ENCODE results near the gene CAMK1D. TPM values are rescaled to one million over a fixed set of nuclear protein-coding genes. Genes with fewer than 3 reads are reported as not detected.

Gene CAMK1D
- polyA plus RNA-seq, 1 donor (not counting 4 experiments of a cell fraction or from before 2014, with no cell fraction given), result 0.76 TPM

DNA sequence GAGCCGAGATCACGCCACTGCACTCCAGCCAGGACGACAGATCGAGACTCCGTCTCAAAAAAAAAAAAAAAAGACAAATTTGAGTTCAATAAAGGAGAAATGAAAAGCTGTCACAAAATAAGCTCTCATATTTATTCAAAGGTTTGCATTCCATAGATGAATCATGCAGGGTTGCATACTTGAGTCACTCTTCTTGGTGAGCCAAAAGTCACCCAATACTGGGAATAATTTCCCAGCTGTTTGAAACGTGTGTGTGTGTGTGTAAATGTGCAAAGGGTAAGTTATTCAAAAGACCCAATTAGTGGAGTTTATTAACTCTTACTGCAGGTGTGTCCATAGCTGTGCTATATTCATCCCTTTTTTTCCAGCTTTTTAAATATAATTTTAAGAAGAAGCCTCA is 354.5 kb downstream of the CAMK1D start:
- Histone ChIP-seq H3K79me2 (ENCODE audit: control insufficient read depth, insufficient read depth, low read length) (no peaks in the 10 kb centered on the region), H3K9me1 (ENCODE audit: control insufficient read depth, extremely low read depth, insufficient read depth, low read length) (no peaks in the 10 kb centered on the region), H3K9ac (ENCODE audit: control insufficient read depth, extremely low read depth, insufficient read depth, low read length) (no peak overlapping the region), H3K4me2 (ENCODE audit: control insufficient read depth, extremely low read depth, insufficient read depth, low read depth, low read length) (peak overlapping the region; percentile 59), H3K4me1 (ENCODE audit: control insufficient read depth, extremely low read depth, insufficient read depth, low read length) (peaks cover 54% of the 10 kb centered on the region), H3K27me3 (ENCODE audit: control insufficient read depth, extremely low read depth, insufficient read depth, low read length) (no peaks in the 10 kb centered on the region), H3K9me3 (ENCODE audit: control insufficient read depth, low read depth, low read length) (no peaks in the 10 kb centered on the region), H3K36me3 (ENCODE audit: control insufficient read depth in 2 of 2, extremely low read depth in 1 of 2, insufficient read depth in 2 of 2, low read length in 2 of 2) (no peaks in the 10 kb centered on the region), H2AFZ (ENCODE audit: control insufficient read depth, low read length) (no peak overlapping the region), H3K27ac (ENCODE audit: control insufficient read depth, insufficient read depth, low read length) (peak overlapping the region; percentile 81), H4K20me1 (ENCODE audit: control insufficient read depth, extremely low read depth, insufficient read depth, low read length) (no peaks in the 10 kb centered on the region), H3K4me3 (ENCODE audit: control insufficient read depth in 2 of 3, extremely low read depth in 1 of 3, insufficient read depth in 2 of 3, low read depth in 1 of 3, low read length in 3 of 3) (peak overlapping the region in 2 of 3 experiments; percentile 5 to 22)
- peak; percentile 46 for FAIRE-seq
- DNase-seq (ENCODE audit: low read depth, low spot score), result no peak
- TF ChIP-seq EZH2 (IDR thresholded peaks at IDR 0.05; ENCODE audit: low read length), result no peak
- TF ChIP-seq, protein P1, sequence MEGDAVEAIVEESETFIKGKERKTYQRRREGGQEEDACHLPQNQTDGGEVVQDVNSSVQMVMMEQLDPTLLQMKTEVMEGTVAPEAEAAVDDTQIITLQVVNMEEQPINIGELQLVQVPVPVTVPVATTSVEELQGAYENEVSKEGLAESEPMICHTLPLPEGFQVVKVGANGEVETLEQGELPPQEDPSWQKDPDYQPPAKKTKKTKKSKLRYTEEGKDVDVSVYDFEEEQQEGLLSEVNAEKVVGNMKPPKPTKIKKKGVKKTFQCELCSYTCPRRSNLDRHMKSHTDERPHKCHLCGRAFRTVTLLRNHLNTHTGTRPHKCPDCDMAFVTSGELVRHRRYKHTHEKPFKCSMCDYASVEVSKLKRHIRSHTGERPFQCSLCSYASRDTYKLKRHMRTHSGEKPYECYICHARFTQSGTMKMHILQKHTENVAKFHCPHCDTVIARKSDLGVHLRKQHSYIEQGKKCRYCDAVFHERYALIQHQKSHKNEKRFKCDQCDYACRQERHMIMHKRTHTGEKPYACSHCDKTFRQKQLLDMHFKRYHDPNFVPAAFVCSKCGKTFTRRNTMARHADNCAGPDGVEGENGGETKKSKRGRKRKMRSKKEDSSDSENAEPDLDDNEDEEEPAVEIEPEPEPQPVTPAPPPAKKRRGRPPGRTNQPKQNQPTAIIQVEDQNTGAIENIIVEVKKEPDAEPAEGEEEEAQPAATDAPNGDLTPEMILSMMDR (optimal IDR thresholded peaks at IDR 0.05 in 1 of 3, IDR thresholded peaks at IDR 0.05 in 1 of 3, conservative IDR thresholded peaks at IDR 0.05 in 1 of 3; ENCODE audit: extremely low read depth in 1 of 3, insufficient read depth in 2 of 3, low read length in 3 of 3), result no peak
- dilution Hi-C loops (cut with MboI; ENCODE audit: extremely low pct_ligation_motif_present, low sequenced_read_pairs), result no loop called here

DNA sequence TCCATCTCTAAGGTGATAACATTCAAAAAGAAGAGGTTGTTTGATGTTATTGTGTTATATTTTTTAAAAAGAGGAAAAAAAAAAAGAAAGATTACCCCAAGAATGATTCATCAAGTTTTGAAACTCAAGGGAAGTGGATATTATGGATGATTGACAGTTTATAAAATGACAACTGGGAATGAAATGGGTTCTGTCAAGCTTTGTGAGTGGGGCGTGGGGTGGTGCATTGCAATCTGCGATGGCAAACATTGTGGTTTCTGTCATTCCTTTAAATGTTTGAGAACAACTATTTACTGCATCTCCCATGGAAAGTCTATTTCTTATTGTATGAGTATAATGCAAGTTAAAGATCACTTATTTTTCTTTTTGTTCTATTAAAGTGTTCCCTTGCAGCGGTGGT is 355.1 kb downstream of the CAMK1D start:
- Histone ChIP-seq H3K4me1 (ENCODE audit: control insufficient read depth, extremely low read depth, insufficient read depth, low read length) (peaks cover 61% of the 10 kb centered on the region), H3K79me2 (ENCODE audit: control insufficient read depth, insufficient read depth, low read length) (no peaks in the 10 kb centered on the region), H4K20me1 (ENCODE audit: control insufficient read depth, extremely low read depth, insufficient read depth, low read length) (no peaks in the 10 kb centered on the region), H3K4me3 (ENCODE audit: control insufficient read depth in 2 of 3, extremely low read depth in 1 of 3, insufficient read depth in 2 of 3, low read depth in 1 of 3, low read length in 3 of 3) (peak overlapping the region in 1 of 3 experiments; percentile 22), H3K27me3 (ENCODE audit: control insufficient read depth, extremely low read depth, insufficient read depth, low read length) (no peaks in the 10 kb centered on the region), H3K36me3 (ENCODE audit: control insufficient read depth in 2 of 2, extremely low read depth in 1 of 2, insufficient read depth in 2 of 2, low read length in 2 of 2) (no peaks in the 10 kb centered on the region), H3K27ac (ENCODE audit: control insufficient read depth, insufficient read depth, low read length) (peak overlapping the region; percentile 81), H3K4me2 (ENCODE audit: control insufficient read depth, extremely low read depth, insufficient read depth, low read depth, low read length) (peak overlapping the region; percentile 59), H3K9me1 (ENCODE audit: control insufficient read depth, extremely low read depth, insufficient read depth, low read length) (no peaks in the 10 kb centered on the region), H3K9me3 (ENCODE audit: control insufficient read depth, low read depth, low read length) (no peaks in the 10 kb centered on the region), H2AFZ (ENCODE audit: control insufficient read depth, low read length) (no peak overlapping the region), H3K9ac (ENCODE audit: control insufficient read depth, extremely low read depth, insufficient read depth, low read length) (no peak overlapping the region)
- FAIRE-seq (no peak), DNase-seq (ENCODE audit: low read depth, low spot score) (no peak)
- dilution Hi-C loops (cut with MboI; ENCODE audit: extremely low pct_ligation_motif_present, low sequenced_read_pairs), result no loop called here
- TF ChIP-seq EZH2 (IDR thresholded peaks at IDR 0.05; ENCODE audit: low read length), result no peak
- TF ChIP-seq, protein P1 (optimal IDR thresholded peaks at IDR 0.05 in 1 of 3, IDR thresholded peaks at IDR 0.05 in 1 of 3, conservative IDR thresholded peaks at IDR 0.05 in 1 of 3; ENCODE audit: extremely low read depth in 1 of 3, insufficient read depth in 2 of 3, low read length in 3 of 3), result no peak

All from keratinocyte (primary cell).